Measurements from ENCODE around the gene ECI2.

DNA sequence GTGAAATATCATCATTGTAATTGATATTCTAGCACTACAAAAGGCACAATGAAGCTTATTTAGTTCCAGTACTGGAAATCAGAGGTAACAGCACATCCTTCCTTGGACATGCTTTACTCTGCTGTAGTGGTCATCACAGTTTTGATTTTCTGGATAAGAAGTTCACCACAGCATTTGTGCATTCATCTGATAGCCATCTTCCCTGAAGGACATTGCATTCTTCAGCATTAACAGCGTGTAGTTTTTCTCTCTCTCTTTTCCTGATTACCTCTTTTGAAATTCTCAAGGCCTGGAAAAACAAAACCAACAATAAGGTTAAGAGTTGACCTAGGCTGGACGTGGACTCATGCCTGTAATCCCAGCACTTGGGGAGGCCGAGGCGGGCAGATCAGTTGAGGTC is 19.6 kb downstream of the ECI2 start:
- TF ChIP-seq, protein P1, sequence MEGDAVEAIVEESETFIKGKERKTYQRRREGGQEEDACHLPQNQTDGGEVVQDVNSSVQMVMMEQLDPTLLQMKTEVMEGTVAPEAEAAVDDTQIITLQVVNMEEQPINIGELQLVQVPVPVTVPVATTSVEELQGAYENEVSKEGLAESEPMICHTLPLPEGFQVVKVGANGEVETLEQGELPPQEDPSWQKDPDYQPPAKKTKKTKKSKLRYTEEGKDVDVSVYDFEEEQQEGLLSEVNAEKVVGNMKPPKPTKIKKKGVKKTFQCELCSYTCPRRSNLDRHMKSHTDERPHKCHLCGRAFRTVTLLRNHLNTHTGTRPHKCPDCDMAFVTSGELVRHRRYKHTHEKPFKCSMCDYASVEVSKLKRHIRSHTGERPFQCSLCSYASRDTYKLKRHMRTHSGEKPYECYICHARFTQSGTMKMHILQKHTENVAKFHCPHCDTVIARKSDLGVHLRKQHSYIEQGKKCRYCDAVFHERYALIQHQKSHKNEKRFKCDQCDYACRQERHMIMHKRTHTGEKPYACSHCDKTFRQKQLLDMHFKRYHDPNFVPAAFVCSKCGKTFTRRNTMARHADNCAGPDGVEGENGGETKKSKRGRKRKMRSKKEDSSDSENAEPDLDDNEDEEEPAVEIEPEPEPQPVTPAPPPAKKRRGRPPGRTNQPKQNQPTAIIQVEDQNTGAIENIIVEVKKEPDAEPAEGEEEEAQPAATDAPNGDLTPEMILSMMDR (conservative IDR thresholded peaks at IDR 0.05; ENCODE audit: low read depth in 2 of 2), result no peak
- TF ChIP-seq EZH2 (IDR thresholded peaks at IDR 0.05; ENCODE audit: low read depth, unreplicated experiment), result no peak
- no peak for TF ChIP-seq CREB1 (CRISPR knock-in tag; IDR thresholded peaks at IDR 0.05; ENCODE audit: low read depth)
- TF ChIP-seq POLR2AphosphoS5 (IDR thresholded peaks at IDR 0.05; ENCODE audit: low read depth), result no peak

Measured in GM23338 (cell line).